ENCODE measurements around the gene KRT86.
"Not testable (repeated sequence)": the region's sequence is repeated elsewhere in the genome, so short reads cannot be mapped to it uniquely, and the experiment has no call there.

KRT86 gene

DNA sequence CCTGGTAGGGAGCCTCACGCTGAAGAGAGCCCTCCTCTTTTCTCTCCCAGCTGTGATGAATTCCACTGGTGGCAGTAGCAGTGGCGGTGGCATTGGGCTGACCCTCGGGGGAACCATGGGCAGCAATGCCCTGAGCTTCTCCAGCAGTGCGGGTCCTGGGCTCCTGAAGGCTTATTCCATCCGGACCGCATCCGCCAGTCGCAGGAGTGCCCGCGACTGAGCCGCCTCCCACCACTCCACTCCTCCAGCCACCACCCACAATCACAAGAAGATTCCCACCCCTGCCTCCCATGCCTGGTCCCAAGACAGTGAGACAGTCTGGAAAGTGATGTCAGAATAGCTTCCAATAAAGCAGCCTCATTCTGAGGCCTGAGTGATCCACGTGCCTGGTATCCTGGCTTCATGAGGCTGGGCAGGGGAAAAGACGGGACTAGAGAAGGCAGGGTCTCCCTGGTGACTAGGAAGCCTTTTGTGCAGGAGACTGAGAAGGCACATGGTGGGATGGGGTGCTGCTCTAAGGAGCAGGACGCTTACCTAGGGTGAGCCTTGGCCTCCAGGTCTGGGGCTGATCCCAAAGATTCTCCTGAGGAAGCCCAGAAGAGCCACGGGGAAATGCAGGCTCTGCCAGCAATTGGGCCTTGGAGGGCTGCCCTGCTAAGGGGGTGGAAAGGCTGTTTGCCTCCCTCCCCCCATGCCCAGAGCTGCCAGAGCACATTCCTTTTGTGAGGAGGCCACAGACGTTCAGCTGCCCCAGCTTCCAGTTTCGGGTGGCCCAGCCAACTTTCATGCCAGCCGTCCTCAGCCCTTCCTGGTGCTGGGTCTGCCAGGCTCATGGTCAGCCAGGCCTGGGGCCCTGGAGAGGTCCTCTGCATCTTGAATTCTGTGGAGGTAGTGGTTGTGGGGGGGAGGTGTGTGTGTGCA lies 25.6 kb upstream of the KRT86 start:
- Histone ChIP-seq H3K27me3 (peaks cover 70% of the 10 kb centered on the region), H3K27ac (no peak overlapping the region), H3K9me3 (no peaks in the 10 kb centered on the region), H3K4me1 (ENCODE audit: control insufficient read depth in 1 of 2, insufficient read depth in 1 of 2, low read depth in 1 of 2, low read length in 1 of 2) (no peaks in the 10 kb centered on the region), H3K36me3 (no peaks in the 10 kb centered on the region), H3K4me3 (ENCODE audit: low read depth in 1 of 2, low read length in 1 of 2) (no peak overlapping the region)
- TF ChIP-seq, protein P1, sequence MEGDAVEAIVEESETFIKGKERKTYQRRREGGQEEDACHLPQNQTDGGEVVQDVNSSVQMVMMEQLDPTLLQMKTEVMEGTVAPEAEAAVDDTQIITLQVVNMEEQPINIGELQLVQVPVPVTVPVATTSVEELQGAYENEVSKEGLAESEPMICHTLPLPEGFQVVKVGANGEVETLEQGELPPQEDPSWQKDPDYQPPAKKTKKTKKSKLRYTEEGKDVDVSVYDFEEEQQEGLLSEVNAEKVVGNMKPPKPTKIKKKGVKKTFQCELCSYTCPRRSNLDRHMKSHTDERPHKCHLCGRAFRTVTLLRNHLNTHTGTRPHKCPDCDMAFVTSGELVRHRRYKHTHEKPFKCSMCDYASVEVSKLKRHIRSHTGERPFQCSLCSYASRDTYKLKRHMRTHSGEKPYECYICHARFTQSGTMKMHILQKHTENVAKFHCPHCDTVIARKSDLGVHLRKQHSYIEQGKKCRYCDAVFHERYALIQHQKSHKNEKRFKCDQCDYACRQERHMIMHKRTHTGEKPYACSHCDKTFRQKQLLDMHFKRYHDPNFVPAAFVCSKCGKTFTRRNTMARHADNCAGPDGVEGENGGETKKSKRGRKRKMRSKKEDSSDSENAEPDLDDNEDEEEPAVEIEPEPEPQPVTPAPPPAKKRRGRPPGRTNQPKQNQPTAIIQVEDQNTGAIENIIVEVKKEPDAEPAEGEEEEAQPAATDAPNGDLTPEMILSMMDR (IDR thresholded peaks at IDR 0.05) = no peak

DNA sequence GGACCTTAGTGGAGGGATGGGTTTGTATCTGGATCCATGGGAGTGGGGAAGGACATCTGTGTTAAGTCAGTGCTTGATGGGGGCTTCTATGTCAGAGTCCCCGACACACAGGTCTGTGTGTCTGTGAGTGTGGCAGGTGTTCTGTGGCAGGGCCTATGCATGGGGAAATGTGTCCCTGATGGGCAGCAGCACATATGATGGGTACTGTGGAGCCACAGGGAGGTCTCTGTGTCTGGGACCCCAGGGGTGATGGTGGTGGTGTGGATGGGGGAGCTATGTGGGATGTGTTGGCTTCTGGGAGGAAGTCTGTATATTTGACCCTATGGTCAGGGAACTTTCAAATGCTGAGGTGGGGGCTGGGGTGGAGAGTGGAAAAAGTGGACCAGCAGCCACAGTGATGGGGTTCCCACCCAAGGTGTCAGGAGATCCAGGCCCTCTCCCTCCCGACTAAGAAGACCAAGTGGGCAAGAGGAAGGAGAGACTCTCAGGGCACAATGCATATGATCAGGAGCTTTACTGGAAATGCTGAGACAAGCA lies 24.9 kb upstream of the KRT86 start:
- no peaks in the 10 kb centered on the region for H3K36me3 ChIP-seq
- H3K9me3 ChIP-seq = no peaks in the 10 kb centered on the region
- H3K4me1 ChIP-seq (ENCODE audit: control insufficient read depth in 1 of 2, insufficient read depth in 1 of 2, low read depth in 1 of 2, low read length in 1 of 2) = no peaks in the 10 kb centered on the region
- peaks cover 72% of the 10 kb centered on the region for H3K27me3 ChIP-seq
- TF ChIP-seq, protein P1 (IDR thresholded peaks at IDR 0.05) = no peak
- H3K27ac ChIP-seq = no peak overlapping the region
- no peak overlapping the region for H3K4me3 ChIP-seq (ENCODE audit: low read depth in 1 of 2, low read length in 1 of 2)

GRCh38 chr12:52250048-52250990 lies 24.1 kb upstream of the KRT86 start:
- TF ChIP-seq, protein P1 (IDR thresholded peaks at IDR 0.05) = no peak
- no peak overlapping the region for H3K4me3 ChIP-seq (ENCODE audit: low read depth in 1 of 2, low read length in 1 of 2)
- no peaks in the 10 kb centered on the region for H3K36me3 ChIP-seq
- H3K27ac ChIP-seq = no peak overlapping the region
- H3K4me1 ChIP-seq (ENCODE audit: control insufficient read depth in 1 of 2, insufficient read depth in 1 of 2, low read depth in 1 of 2, low read length in 1 of 2) = no peaks in the 10 kb centered on the region
- H3K27me3 ChIP-seq = peaks cover 77% of the 10 kb centered on the region
- H3K9me3 ChIP-seq = no peaks in the 10 kb centered on the region

- no peak overlapping the region for H3K4me3 ChIP-seq (ENCODE audit: low read depth in 1 of 2, low read length in 1 of 2)
- peaks cover 86% of the 10 kb centered on the region for H3K27me3 ChIP-seq
- H3K27ac ChIP-seq = no peak overlapping the region
- TF ChIP-seq, protein P1 (IDR thresholded peaks at IDR 0.05) = no peak
- no peaks in the 10 kb centered on the region for H3K4me1 ChIP-seq (ENCODE audit: control insufficient read depth in 1 of 2, insufficient read depth in 1 of 2, low read depth in 1 of 2, low read length in 1 of 2)
- H3K9me3 ChIP-seq = no peaks in the 10 kb centered on the region
- H3K36me3 ChIP-seq = no peaks in the 10 kb centered on the region
These were observed 22.9 kb upstream of the KRT86 start for GRCh38 chr12:52251367-52252051.

DNA sequence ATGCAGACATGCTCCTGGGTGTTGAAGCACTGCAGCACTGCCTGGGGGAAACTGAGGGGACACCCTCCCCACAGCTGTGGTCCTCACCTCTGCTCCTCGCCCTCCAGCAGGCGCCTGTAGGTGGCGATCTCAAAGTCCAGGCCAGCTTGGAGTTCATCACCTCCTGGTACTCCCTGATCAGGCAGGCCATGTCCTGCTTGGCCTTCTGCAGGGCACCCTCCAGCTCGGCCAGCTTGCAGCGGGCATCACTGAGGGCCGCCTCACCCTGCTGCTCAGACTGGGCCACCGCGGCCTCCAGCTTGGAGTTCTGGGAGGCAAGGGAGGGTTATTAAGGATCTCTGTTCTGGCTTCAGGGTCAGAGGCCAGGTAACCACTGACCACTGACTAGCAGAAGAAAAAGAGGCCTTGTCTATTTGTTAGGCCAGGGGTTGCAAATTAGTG lies 22.2 kb upstream of the KRT86 start:
- H3K27ac ChIP-seq; H3K4me1 ChIP-seq (ENCODE audit: control insufficient read depth in 1 of 2, insufficient read depth in 1 of 2, low read depth in 1 of 2, low read length in 1 of 2); H3K4me3 ChIP-seq (ENCODE audit: low read depth in 1 of 2, low read length in 1 of 2); H3K36me3 ChIP-seq; H3K9me3 ChIP-seq: not testable (repeated sequence)
- peaks cover 93% of the 10 kb centered on the region for H3K27me3 ChIP-seq
